Neural progenitor cell (in vitro differentiated cells): ENCODE results near the gene TSTD1.

Experiments used
- EZH2 ChIP-seq: fragments of 200-600 bp; sonication (generic); IDR thresholded peaks from 2 replicates; pipeline ENCODE4 v1.6.1; 2017; ENCODE audit warnings: antibody characterized with exemption, mild to moderate bottlenecking, moderate library complexity
- EZH2phosphoT487 ChIP-seq: fragments of 200-600 bp; sonication (generic); IDR thresholded peaks from 2 replicates; pipeline ENCODE4 v1.6.1; 2017; ENCODE audit warnings: antibody characterized with exemption
- TF ChIP-seq, protein P1 (sequence below): fragments of 200-600 bp; sonication (generic); IDR thresholded peaks from 2 replicates; pipeline ENCODE4 v1.5.1; 2017; ENCODE audit warnings: antibody characterized with exemption, mild to moderate bottlenecking

DNA sequence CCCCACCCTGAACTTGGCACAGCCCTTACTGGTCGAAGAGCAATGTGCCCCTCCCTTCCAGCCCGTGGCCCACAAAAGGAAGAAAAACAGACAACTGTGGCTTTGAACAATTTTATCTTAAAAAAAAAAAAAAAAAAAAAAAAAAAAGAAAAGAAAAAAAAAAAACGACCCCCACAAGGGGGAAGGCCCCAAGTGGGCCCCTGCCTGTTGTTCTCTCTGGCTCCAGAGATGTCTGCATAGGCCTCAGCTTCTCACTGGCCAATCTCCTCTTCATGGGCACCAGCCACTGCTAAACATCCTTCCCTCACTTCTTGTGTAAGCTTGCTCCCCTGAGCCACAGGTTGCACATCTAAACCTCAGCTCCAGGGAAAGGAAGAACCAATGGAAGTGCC is 386 bp upstream of the TSTD1 start:
- TF ChIP-seq EZH2 (no peak), EZH2phosphoT487 (no peak)
- TF ChIP-seq, protein P1, sequence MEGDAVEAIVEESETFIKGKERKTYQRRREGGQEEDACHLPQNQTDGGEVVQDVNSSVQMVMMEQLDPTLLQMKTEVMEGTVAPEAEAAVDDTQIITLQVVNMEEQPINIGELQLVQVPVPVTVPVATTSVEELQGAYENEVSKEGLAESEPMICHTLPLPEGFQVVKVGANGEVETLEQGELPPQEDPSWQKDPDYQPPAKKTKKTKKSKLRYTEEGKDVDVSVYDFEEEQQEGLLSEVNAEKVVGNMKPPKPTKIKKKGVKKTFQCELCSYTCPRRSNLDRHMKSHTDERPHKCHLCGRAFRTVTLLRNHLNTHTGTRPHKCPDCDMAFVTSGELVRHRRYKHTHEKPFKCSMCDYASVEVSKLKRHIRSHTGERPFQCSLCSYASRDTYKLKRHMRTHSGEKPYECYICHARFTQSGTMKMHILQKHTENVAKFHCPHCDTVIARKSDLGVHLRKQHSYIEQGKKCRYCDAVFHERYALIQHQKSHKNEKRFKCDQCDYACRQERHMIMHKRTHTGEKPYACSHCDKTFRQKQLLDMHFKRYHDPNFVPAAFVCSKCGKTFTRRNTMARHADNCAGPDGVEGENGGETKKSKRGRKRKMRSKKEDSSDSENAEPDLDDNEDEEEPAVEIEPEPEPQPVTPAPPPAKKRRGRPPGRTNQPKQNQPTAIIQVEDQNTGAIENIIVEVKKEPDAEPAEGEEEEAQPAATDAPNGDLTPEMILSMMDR = no peak
